ENCODE data around the gene SLC22A1. TPM values are rescaled to one million over a fixed set of nuclear protein-coding genes. Genes with fewer than 3 reads are reported as not detected.

The SLC22A1 gene
- total and polyA plus RNA-seq, 2 of the 4 experiments (the other 2 are of a cell fraction), result 0.10 TPM; not detected in 1

DNA sequence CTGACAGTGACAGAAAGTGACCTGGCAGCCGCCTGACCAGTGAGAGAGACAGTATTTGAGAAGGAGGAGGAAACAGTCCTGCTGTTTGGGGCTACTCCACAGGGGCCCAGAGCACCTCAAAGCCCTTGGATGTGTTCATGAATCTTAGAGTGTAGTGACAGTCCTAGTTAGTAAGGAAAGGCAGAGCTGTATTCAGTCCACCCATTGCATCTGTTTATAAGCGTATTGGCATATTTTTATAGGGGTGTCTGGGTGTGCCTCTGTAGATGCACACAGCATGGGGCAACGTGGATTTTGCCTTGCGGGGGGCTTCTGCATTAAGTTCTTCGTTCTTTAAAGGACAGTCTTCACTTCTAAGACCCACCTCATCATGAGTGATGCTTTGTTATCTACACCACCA, 44.6 kb upstream of the SLC22A1 start:
- no peak for TF ChIP-seq SMC3 (IDR thresholded peaks at IDR 0.05; ENCODE audit: low read depth, low read length)
- TF ChIP-seq, protein P1, sequence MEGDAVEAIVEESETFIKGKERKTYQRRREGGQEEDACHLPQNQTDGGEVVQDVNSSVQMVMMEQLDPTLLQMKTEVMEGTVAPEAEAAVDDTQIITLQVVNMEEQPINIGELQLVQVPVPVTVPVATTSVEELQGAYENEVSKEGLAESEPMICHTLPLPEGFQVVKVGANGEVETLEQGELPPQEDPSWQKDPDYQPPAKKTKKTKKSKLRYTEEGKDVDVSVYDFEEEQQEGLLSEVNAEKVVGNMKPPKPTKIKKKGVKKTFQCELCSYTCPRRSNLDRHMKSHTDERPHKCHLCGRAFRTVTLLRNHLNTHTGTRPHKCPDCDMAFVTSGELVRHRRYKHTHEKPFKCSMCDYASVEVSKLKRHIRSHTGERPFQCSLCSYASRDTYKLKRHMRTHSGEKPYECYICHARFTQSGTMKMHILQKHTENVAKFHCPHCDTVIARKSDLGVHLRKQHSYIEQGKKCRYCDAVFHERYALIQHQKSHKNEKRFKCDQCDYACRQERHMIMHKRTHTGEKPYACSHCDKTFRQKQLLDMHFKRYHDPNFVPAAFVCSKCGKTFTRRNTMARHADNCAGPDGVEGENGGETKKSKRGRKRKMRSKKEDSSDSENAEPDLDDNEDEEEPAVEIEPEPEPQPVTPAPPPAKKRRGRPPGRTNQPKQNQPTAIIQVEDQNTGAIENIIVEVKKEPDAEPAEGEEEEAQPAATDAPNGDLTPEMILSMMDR (conservative IDR thresholded peaks at IDR 0.05; ENCODE audit: low read depth, low read length), result no peak
- TF ChIP-seq, protein P2, sequence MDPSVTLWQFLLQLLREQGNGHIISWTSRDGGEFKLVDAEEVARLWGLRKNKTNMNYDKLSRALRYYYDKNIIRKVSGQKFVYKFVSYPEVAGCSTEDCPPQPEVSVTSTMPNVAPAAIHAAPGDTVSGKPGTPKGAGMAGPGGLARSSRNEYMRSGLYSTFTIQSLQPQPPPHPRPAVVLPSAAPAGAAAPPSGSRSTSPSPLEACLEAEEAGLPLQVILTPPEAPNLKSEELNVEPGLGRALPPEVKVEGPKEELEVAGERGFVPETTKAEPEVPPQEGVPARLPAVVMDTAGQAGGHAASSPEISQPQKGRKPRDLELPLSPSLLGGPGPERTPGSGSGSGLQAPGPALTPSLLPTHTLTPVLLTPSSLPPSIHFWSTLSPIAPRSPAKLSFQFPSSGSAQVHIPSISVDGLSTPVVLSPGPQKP (IDR thresholded peaks at IDR 0.05; ENCODE audit: borderline replicate concordance, low read depth, low read length), result no peak
- no peak for TF ChIP-seq FOS (IDR thresholded peaks at IDR 0.05; ENCODE audit: low read depth, low read length)
- TF ChIP-seq BHLHE40 (IDR thresholded peaks at IDR 0.05; ENCODE audit: low read depth, low read length), result no peak
- TF ChIP-seq CHD1 (IDR thresholded peaks at IDR 0.05; ENCODE audit: low read depth, low read length), result no peak
- TF ChIP-seq CEBPB (IDR thresholded peaks at IDR 0.05; ENCODE audit: low read depth, low read length), result no peak
- TF ChIP-seq POLR2A (IDR thresholded peaks at IDR 0.05; ENCODE audit: low read depth, low read length), result no peak
- no peak for TF ChIP-seq NFE2L2 (IDR thresholded peaks at IDR 0.05; ENCODE audit: low read depth, low read length)
- TF ChIP-seq MXI1 (IDR thresholded peaks at IDR 0.05; ENCODE audit: borderline replicate concordance, low read depth, low read length), result no peak
- no peak for TF ChIP-seq RAD21 (IDR thresholded peaks at IDR 0.05; ENCODE audit: low read length)
- no peak for TF ChIP-seq RCOR1 (IDR thresholded peaks at IDR 0.05; ENCODE audit: insufficient replicate concordance, low read length)
- no peak for TF ChIP-seq RFX5 (IDR thresholded peaks at IDR 0.05; ENCODE audit: low read depth, low read length)
- TF ChIP-seq, protein P3, sequence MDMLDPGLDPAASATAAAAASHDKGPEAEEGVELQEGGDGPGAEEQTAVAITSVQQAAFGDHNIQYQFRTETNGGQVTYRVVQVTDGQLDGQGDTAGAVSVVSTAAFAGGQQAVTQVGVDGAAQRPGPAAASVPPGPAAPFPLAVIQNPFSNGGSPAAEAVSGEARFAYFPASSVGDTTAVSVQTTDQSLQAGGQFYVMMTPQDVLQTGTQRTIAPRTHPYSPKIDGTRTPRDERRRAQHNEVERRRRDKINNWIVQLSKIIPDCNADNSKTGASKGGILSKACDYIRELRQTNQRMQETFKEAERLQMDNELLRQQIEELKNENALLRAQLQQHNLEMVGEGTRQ (IDR thresholded peaks at IDR 0.05; ENCODE audit: low read depth, low read length), result no peak
- TF ChIP-seq MAZ (IDR thresholded peaks at IDR 0.05; ENCODE audit: borderline replicate concordance, low read depth, low read length), result no peak
- no peak for TF ChIP-seq MAFK (IDR thresholded peaks at IDR 0.05; ENCODE audit: low read depth, low read length)
- H2BK20ac ChIP-seq (ENCODE audit: low read depth, low read length), result peak overlapping the region; percentile 3; the same call in 1 of the 2 replicates
- H3K4me2 ChIP-seq (ENCODE audit: low read depth, low read length), result peak overlapping the region; percentile 50; the same call in 1 of the 2 replicates
- no peak overlapping the region; the same call in 1 of the 2 replicates for H4K5ac ChIP-seq (ENCODE audit: low read depth, low read length)
- H3K18ac ChIP-seq (ENCODE audit: low read depth, low read length), result no peak overlapping the region; the same call in 1 of the 2 replicates
- intact Hi-C loops (cut with micrococcal nuclease) (no loop called here), dilution Hi-C loops (cut with HindIII; ENCODE audit: low sequenced_read_pairs, unreplicated experiment) (no loop called here), in situ Hi-C loops (cut with MboI; ENCODE audit: low sequenced_read_pairs) (no loop called here)
- H2BK15ac ChIP-seq (ENCODE audit: low read depth, low read length), result no peak overlapping the region
- H3K27me3 ChIP-seq (ENCODE audit: control insufficient read depth, insufficient read depth, low read length), result no peaks in the 10 kb centered on the region
- peaks cover 23% of the 10 kb centered on the region for H3K9me1 ChIP-seq (ENCODE audit: insufficient read depth, low read length)
- H3K23ac ChIP-seq (ENCODE audit: low read depth, low read length), result no peak overlapping the region; the same call in 1 of the 2 replicates
- H2AFZ ChIP-seq (replicated peaks; ENCODE audit: low read length, poor library complexity), result no peak overlapping the region
- peaks cover 56% of the 10 kb centered on the region for H3K36me3 ChIP-seq (ENCODE audit: control insufficient read depth, insufficient read depth, low read length)
- H2BK5ac ChIP-seq (ENCODE audit: low read depth, low read length, poor library complexity, severe bottlenecking), result peak overlapping the region; percentile 41
- H3K56ac ChIP-seq (ENCODE audit: extremely low read depth, insufficient read depth, low read length), result no peak overlapping the region; the same call in 1 of the 2 replicates
- no peak overlapping the region for H3K4me3 ChIP-seq (ENCODE audit: insufficient read depth, low read depth, low read length)
- peak overlapping the region; percentile 64; the same call in 1 of the 2 replicates for H2AK5ac ChIP-seq (ENCODE audit: low read depth, low read length)
- H3K27ac ChIP-seq (ENCODE audit: insufficient read depth, low read length), result peak overlapping the region; percentile 34; the same call in 1 of the 2 replicates
- H4K20me1 ChIP-seq (ENCODE audit: insufficient read depth, low read length), result no peaks in the 10 kb centered on the region; the same call in 1 of the 2 replicates
- no peak for DNase-seq
- H3K9me3 ChIP-seq (ENCODE audit: control insufficient read depth, insufficient read depth, low read length), result no peaks in the 10 kb centered on the region
- no peak overlapping the region for H4K8ac ChIP-seq (ENCODE audit: low read depth in 2 of 2, low read length in 2 of 2)
- H3K4ac ChIP-seq (ENCODE audit: low read depth, low read length), result peak overlapping the region; percentile 14; the same call in 1 of the 2 replicates
- H2BK120ac ChIP-seq (ENCODE audit: low read depth, low read length), result peak overlapping the region; percentile 58
- H3K4me1 ChIP-seq (ENCODE audit: control insufficient read depth, insufficient read depth, low read length), result peaks cover 14% of the 10 kb centered on the region
- peak overlapping the region; percentile 12; the same call in 1 of the 2 replicates for H4K91ac ChIP-seq (ENCODE audit: insufficient read depth, low read depth, low read length)
- 80% methylated on average over 1 of the region's 5 CpGs; no CpG with 5 or more reads in 1 of the 2 experiments for WGBS, 2 experiments (ENCODE audit: extremely low coverage in 2 of 2, insufficient read length in 1 of 2)
- H3K14ac ChIP-seq (replicated peaks; ENCODE audit: low read depth, low read length), result no peak overlapping the region
- BruUV-seq (replicated peaks), result no TSS peak
- no peak overlapping the region for H2AK9ac ChIP-seq (replicated peaks; ENCODE audit: low read depth, low read length, poor library complexity)
- POLR2A ChIA-PET (ENCODE audit: unreplicated experiment), result no interaction called here
- peak; percentile 47 for ATAC-seq (ENCODE audit: low read depth)
- CTCF ChIA-PET, result interaction anchor here (2.2 kb wide), 1 partner anchor 11 kb away, joined by 17 read pairs; no protein-coding TSS in a partner anchor
- H3K9ac ChIP-seq (ENCODE audit: low read depth, low read length), result no peak overlapping the region
- H3K79me1 ChIP-seq (ENCODE audit: low read depth in 1 of 2, low read length in 2 of 2), result peaks cover 11 to 17% of the 10 kb centered on the region in 2 experiments
